Measurements from ENCODE around the gene EVI5.

EVI5 gene

DNA sequence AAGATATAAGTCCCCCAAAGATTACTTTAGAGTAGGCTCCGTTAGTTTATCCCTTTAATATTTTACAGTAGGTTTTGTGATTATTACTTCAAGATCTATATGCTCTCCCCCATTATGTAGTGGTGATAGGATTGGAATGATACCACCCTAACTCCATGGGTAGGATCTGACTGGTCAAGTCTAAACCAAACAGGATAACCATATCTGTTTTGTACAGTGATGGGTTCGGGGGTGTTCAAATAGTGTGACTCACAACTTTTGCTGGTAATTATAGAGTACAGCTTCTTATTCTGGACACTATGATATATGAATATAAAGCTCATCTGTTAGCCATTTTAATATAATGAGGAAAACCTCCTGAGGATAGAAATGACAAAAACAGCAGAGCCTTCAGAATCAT, 212.4 kb downstream of the EVI5 start:
- Histone ChIP-seq H3K9me3 (ENCODE audit: control insufficient read depth, low read length) (no peaks in the 10 kb centered on the region), H3K9ac (no peak overlapping the region), H3K4me2 (ENCODE audit: low read length) (no peak overlapping the region), H3K4me3 (ENCODE audit: low read depth, low read length) (no peak overlapping the region), H3K27me3 (ENCODE audit: control insufficient read depth, insufficient read depth, low read length) (no peaks in the 10 kb centered on the region), H2AFZ (no peak overlapping the region), H3K27ac (no peak overlapping the region), H3K36me3 (ENCODE audit: control insufficient read depth, insufficient read depth, low read length) (no peaks in the 10 kb centered on the region), H3K79me2 (no peaks in the 10 kb centered on the region), H3K4me1 (no peaks in the 10 kb centered on the region)
- TF ChIP-seq, protein P1, sequence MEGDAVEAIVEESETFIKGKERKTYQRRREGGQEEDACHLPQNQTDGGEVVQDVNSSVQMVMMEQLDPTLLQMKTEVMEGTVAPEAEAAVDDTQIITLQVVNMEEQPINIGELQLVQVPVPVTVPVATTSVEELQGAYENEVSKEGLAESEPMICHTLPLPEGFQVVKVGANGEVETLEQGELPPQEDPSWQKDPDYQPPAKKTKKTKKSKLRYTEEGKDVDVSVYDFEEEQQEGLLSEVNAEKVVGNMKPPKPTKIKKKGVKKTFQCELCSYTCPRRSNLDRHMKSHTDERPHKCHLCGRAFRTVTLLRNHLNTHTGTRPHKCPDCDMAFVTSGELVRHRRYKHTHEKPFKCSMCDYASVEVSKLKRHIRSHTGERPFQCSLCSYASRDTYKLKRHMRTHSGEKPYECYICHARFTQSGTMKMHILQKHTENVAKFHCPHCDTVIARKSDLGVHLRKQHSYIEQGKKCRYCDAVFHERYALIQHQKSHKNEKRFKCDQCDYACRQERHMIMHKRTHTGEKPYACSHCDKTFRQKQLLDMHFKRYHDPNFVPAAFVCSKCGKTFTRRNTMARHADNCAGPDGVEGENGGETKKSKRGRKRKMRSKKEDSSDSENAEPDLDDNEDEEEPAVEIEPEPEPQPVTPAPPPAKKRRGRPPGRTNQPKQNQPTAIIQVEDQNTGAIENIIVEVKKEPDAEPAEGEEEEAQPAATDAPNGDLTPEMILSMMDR (IDR thresholded peaks at IDR 0.05), result no peak

DNA sequence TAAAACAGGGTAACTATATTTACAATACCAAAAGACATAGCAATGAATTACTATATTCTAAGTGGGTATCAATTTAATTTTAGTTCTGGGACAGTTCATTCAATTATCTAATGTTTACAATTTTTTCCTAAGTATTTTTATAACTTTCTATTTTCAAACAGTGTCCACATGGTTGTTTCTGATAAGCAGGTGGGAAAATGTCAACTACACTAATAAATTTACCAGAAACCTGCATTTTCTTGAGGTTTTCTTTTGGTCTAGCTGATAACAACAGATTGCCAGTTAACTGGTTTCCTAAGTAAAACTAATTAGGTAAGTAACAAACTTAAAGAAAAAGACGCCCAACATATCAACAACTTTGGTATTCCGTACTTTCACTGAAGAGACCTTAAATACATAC, 213.3 kb downstream of the EVI5 start:
- no peak overlapping the region for H3K4me3 ChIP-seq (ENCODE audit: low read depth, low read length)
- H3K4me1 ChIP-seq, result no peaks in the 10 kb centered on the region
- H3K4me2 ChIP-seq (ENCODE audit: low read length), result no peak overlapping the region
- TF ChIP-seq, protein P1 (IDR thresholded peaks at IDR 0.05), result no peak
- no peaks in the 10 kb centered on the region for H3K79me2 ChIP-seq
- H3K27me3 ChIP-seq (ENCODE audit: control insufficient read depth, insufficient read depth, low read length), result no peaks in the 10 kb centered on the region
- H3K36me3 ChIP-seq (ENCODE audit: control insufficient read depth, insufficient read depth, low read length), result no peaks in the 10 kb centered on the region
- H3K9me3 ChIP-seq (ENCODE audit: control insufficient read depth, low read length), result no peaks in the 10 kb centered on the region
- H3K9ac ChIP-seq, result no peak overlapping the region
- H3K27ac ChIP-seq, result no peak overlapping the region
- H2AFZ ChIP-seq, result no peak overlapping the region

DNA sequence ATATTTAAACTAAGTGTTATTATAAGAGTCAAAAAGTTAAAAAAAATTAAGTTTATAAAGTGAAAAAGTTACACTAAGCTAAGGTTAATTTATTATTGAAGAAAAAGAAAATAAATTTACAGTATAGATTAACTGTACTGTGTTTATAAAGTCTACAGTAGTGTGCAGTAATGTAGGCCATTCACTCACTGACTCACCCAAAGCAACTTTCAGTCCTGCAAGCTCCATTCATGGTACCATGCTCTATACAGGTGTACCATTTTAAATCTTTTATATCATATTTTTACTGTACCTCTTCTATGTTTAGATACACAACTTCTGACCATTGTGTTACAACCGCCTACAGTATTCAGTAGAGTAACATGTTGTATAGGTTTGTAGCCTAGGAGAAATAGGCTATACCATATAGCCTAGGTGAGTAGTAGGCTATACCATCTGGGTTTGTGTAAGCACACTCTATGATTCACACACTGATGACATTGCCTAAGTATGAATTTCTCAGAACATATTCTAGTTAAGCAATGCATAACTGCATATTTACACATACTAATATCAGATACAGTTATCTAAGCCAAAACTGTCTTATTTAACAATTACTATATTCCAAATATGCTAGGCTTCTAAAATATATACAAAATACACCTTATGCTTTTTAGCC, 217.6 kb downstream of the EVI5 start:
- TF ChIP-seq, protein P1 (IDR thresholded peaks at IDR 0.05), result no peak
- no peaks in the 10 kb centered on the region for H3K9me3 ChIP-seq (ENCODE audit: control insufficient read depth, low read length)
- no peaks in the 10 kb centered on the region for H3K79me2 ChIP-seq
- no peak overlapping the region for H2AFZ ChIP-seq
- no peaks in the 10 kb centered on the region for H3K4me1 ChIP-seq
- H3K27me3 ChIP-seq (ENCODE audit: control insufficient read depth, insufficient read depth, low read length), result no peaks in the 10 kb centered on the region
- no peak overlapping the region for H3K27ac ChIP-seq
- no peak overlapping the region for H3K4me3 ChIP-seq (ENCODE audit: low read depth, low read length)
- no peak overlapping the region for H3K9ac ChIP-seq
- H3K36me3 ChIP-seq (ENCODE audit: control insufficient read depth, insufficient read depth, low read length), result no peaks in the 10 kb centered on the region
- no peak overlapping the region for H3K4me2 ChIP-seq (ENCODE audit: low read length)

DNA sequence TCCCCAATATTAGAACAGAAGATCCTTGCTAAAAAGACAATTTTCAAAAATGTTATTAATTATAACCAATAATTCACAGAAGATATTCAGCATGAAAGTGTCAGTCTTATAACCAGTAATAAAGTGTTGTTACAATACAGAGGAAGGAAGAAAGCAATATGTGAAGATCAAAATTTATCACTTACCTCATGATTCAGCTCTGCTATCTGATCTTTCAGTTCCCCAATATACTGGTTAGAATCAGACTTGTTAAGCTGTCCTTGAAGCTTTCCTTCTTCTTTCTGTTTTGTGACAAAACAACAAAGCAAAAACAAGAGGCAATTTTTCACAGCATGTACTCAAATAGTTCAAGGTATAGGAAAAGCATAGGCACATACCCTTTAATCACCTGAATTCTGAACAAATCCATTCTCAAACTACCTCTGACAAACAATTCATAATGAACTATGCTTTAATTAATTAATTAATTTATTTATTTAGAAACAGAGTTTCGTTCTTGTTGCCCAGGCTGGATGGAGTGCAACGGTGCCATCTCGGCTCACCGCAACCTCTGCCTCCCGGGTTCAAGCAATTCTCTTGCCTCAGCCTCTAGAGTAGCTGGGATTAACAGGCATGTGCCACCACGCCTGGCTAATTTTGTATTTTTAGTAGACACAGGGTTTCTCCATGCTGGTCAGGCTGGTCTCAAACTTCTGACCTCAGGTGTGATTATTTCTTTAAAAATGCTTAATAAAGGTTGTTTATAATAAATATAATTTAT, 221.3 kb downstream of the EVI5 start:
- no peaks in the 10 kb centered on the region for H3K4me1 ChIP-seq
- H3K4me2 ChIP-seq (ENCODE audit: low read length), result no peak overlapping the region
- no peaks in the 10 kb centered on the region for H3K79me2 ChIP-seq
- H3K9ac ChIP-seq, result no peak overlapping the region
- no peak overlapping the region for H3K4me3 ChIP-seq (ENCODE audit: low read depth, low read length)
- no peaks in the 10 kb centered on the region for H3K9me3 ChIP-seq (ENCODE audit: control insufficient read depth, low read length)
- no peaks in the 10 kb centered on the region for H3K36me3 ChIP-seq (ENCODE audit: control insufficient read depth, insufficient read depth, low read length)
- no peak overlapping the region for H3K27ac ChIP-seq
- no peak overlapping the region for H2AFZ ChIP-seq
- TF ChIP-seq, protein P1 (IDR thresholded peaks at IDR 0.05), result no peak
- no peaks in the 10 kb centered on the region for H3K27me3 ChIP-seq (ENCODE audit: control insufficient read depth, insufficient read depth, low read length)
